H1 (cell line): ENCODE measurements around the gene LYSMD3. TPM values are rescaled to one million over a fixed set of nuclear protein-coding genes. Genes with fewer than 3 reads are reported as not detected.

Experiments
- CTCF ChIA-PET: fragments of 300-600 bp; sonication (Branson Sonifier 250); formaldehyde crosslinking; loops from one replicate; lab custom pipeline; 2021; ENCODE audit not compliant: partially characterized antibody; lab: Charles Lee
- POLR2A ChIA-PET: fragments of 300-600 bp; sonication (Branson Sonifier 250); formaldehyde crosslinking; loops from one replicate; lab custom pipeline; 2021; ENCODE audit warnings: inconsistent platforms; ENCODE audit not compliant: partially characterized antibody; lab: Charles Lee
- DNase-seq, 2 experiments: peaks; one replicate each; pipeline versions ENCODE4 v3.0.0 to v3.0.0-alpha.2; 2010 to 2022; ENCODE audit warnings: low spot score in 2 of 2, low read depth in 1 of 2, mixed read lengths in 1 of 2
- FAIRE-seq: peaks from 2 replicates; lab custom pipeline; 2011; peaks lifted over from hg19 to GRCh38; lab: Jason Lieb, UNC
- H2AFZ ChIP-seq: 2 replicates; pipeline ENCODE4 v1.8.1; 2012; ENCODE audit warnings: low read length, inconsistent platforms
- H2AK5ac ChIP-seq: 2 replicates; pipeline ENCODE4 v1.6.1; 2013; ENCODE audit warnings: low read depth, low read length
- H2BK120ac ChIP-seq: replicated peaks from 2 replicates; pipeline ENCODE3; 2013; ENCODE audit warnings: low read depth, low read length, inconsistent platforms
- H2BK12ac ChIP-seq: 2 replicates; pipeline ENCODE4 v1.6.1; 2013; ENCODE audit warnings: low read depth, low read length
- H2BK15ac ChIP-seq: 2 replicates; pipeline ENCODE4 v1.6.1; 2013; ENCODE audit warnings: low read length
- H2BK20ac ChIP-seq: 2 replicates; pipeline ENCODE4 v1.6.1; 2013; ENCODE audit warnings: low read length
- H2BK5ac ChIP-seq: 2 replicates; pipeline ENCODE4 v1.6.1; 2013; ENCODE audit warnings: low read depth, low read length
- H3K14ac ChIP-seq: 2 replicates; pipeline ENCODE4 v1.6.1; 2013; ENCODE audit warnings: inconsistent platforms; ENCODE audit not compliant: insufficient read length
- H3K18ac ChIP-seq: 2 replicates; pipeline ENCODE4 v1.6.1; 2013; ENCODE audit warnings: low read length; ENCODE audit errors: extremely low read depth
- H3K23ac ChIP-seq: 2 replicates; pipeline ENCODE4 v1.6.1; 2013; ENCODE audit warnings: inconsistent platforms; ENCODE audit not compliant: insufficient read length
- H3K23me2 ChIP-seq: 2 replicates; pipeline ENCODE4 v1.6.1; 2013; ENCODE audit warnings: low read depth, low read length
- H3K27ac ChIP-seq: 2 replicates; pipeline ENCODE4 v1.6.1; 2011; ENCODE audit warnings: low read depth, low read length, inconsistent platforms
- H3K27me3 ChIP-seq, 4 experiments: replicated peaks in 1 of 4; 1 replicate in 1 of 4; 2 replicates in 3 of 4; pipeline versions ENCODE4 v1.6.1 to v1.8.1; 2011 to 2013; ENCODE audit warnings: low read length in 3 of 4, mild to moderate bottlenecking in 3 of 4, inconsistent platforms in 2 of 4, mixed read lengths in 2 of 4, moderate library complexity in 1 of 4; ENCODE audit not compliant: control insufficient read depth in 3 of 4, insufficient read depth in 3 of 4; ENCODE audit errors: extremely low read depth in 1 of 4
- H3K36me3 ChIP-seq, 4 experiments: 2 replicates each; pipeline versions ENCODE4 v1.6.1 to v1.8.1; 2011 to 2013; ENCODE audit warnings: mild to moderate bottlenecking in 4 of 4, low read length in 3 of 4, moderate library complexity in 2 of 4, control low read depth in 1 of 4, inconsistent platforms in 1 of 4; ENCODE audit not compliant: insufficient read depth in 4 of 4, control insufficient read depth in 2 of 4
- H3K4ac ChIP-seq: replicated peaks from 2 replicates; pipeline ENCODE3; 2013; ENCODE audit warnings: low read length, low read depth, mixed read lengths, inconsistent platforms; ENCODE audit not compliant: insufficient read length
- H3K4me1 ChIP-seq, 4 experiments: replicated peaks in 1 of 4; 1 replicate in 1 of 4; 2 replicates in 3 of 4; pipeline versions ENCODE4 v1.6.1 to v1.8.1; 2011 to 2013; ENCODE audit warnings: low read length in 3 of 4, inconsistent platforms in 2 of 4, mixed read lengths in 1 of 4; ENCODE audit not compliant: insufficient read depth in 4 of 4, control insufficient read depth in 3 of 4
- H3K4me2 ChIP-seq, 2 experiments: 2 replicates each; pipeline versions ENCODE4 v1.6.1 to v1.8.1; 2011 to 2013; ENCODE audit warnings: low read depth in 2 of 2, low read length in 2 of 2, control low read depth in 1 of 2, inconsistent platforms in 1 of 2, mild to moderate bottlenecking in 1 of 2; ENCODE audit not compliant: insufficient read depth in 1 of 2
- H3K4me3 ChIP-seq, 4 experiments: fragments of 200-600, 300-600 bp in 1 of 4; sonication (generic), shearing (Covaris generic), sonication (Bioruptor Twin) in 1 of 4; 2 replicates each; pipeline versions ENCODE4 v1.5.1 to v1.8.1; 2011 to 2016; ENCODE audit warnings: low read length in 4 of 4, low read depth in 3 of 4, control low read depth in 2 of 4, inconsistent platforms in 2 of 4, mild to moderate bottlenecking in 2 of 4, mixed read lengths in 1 of 4, moderate library complexity in 1 of 4; ENCODE audit not compliant: insufficient read depth in 2 of 4; ENCODE audit errors: extremely low read depth in 1 of 4
- H3K56ac ChIP-seq: replicated peaks from 2 replicates; pipeline ENCODE3; 2013; ENCODE audit warnings: low read depth, mild to moderate bottlenecking, mixed read lengths, low read length, inconsistent platforms; ENCODE audit not compliant: insufficient read length
- H3K79me1 ChIP-seq: 2 replicates; pipeline ENCODE4 v1.6.1; 2013; ENCODE audit warnings: low read depth, low read length, control low read depth
- H3K79me2 ChIP-seq, 2 experiments: 2 replicates each; pipeline versions ENCODE4 v1.6.1 to v1.8.1; 2012 to 2013; ENCODE audit warnings: low read length in 2 of 2, mild to moderate bottlenecking in 2 of 2, inconsistent platforms in 1 of 2; ENCODE audit not compliant: insufficient read depth in 2 of 2, control insufficient read depth in 1 of 2
- H3K9ac ChIP-seq, 4 experiments: replicated peaks in 1 of 4; 1 replicate in 1 of 4; 2 replicates in 3 of 4; pipeline versions ENCODE4 v1.6.1 to v1.8.1; 2011 to 2013; ENCODE audit warnings: low read depth in 3 of 4, low read length in 3 of 4, control low read depth in 2 of 4, mild to moderate bottlenecking in 2 of 4, moderate library complexity in 2 of 4, inconsistent platforms in 1 of 4; ENCODE audit errors: extremely low read depth in 1 of 4
- H3K9me3 ChIP-seq, 2 experiments: 2 replicates each; pipeline versions ENCODE4 v1.6.1 to v1.8.1; 2012 to 2013; ENCODE audit warnings: mild to moderate bottlenecking in 2 of 2, moderate library complexity in 2 of 2, control low read depth in 1 of 2, inconsistent platforms in 1 of 2, low read depth in 1 of 2, low read length in 1 of 2, mixed read lengths in 1 of 2; ENCODE audit not compliant: insufficient read depth in 2 of 2
- H4K20me1 ChIP-seq, 2 experiments: replicated peaks in 1 of 2; 2 replicates each; pipeline versions ENCODE3 to v1.8.1; 2011 to 2013; ENCODE audit warnings: inconsistent platforms in 2 of 2, low read length in 2 of 2, mild to moderate bottlenecking in 1 of 2; ENCODE audit not compliant: insufficient read depth in 2 of 2, control insufficient read depth in 1 of 2
- H4K5ac ChIP-seq: 2 replicates; pipeline ENCODE4 v1.6.1; 2013; ENCODE audit warnings: low read length, low read depth, mixed read lengths, inconsistent platforms; ENCODE audit not compliant: insufficient read length
- H4K8ac ChIP-seq: 2 replicates; pipeline ENCODE4 v1.8.0; 2013; ENCODE audit warnings: mild to moderate bottlenecking, moderate library complexity, low read length, inconsistent platforms; ENCODE audit not compliant: insufficient read depth; ENCODE audit errors: extremely low read depth
- H4K91ac ChIP-seq: replicated peaks from 2 replicates; pipeline ENCODE3; 2013; ENCODE audit warnings: low read length, mixed read lengths, inconsistent platforms; ENCODE audit not compliant: insufficient read length
- BCL11A ChIP-seq, 2 experiments: IDR thresholded peaks; one replicate each; pipeline ENCODE4 v1.6.1; 2011; ENCODE audit warnings: low read depth in 2 of 2, low read length in 2 of 2, mild to moderate bottlenecking in 2 of 2
- CHD2 ChIP-seq: IDR thresholded peaks from 2 replicates; pipeline ENCODE4 v1.6.1; 2012; ENCODE audit warnings: low read length, improper control_type of control experiment
- CTCF ChIP-seq, 3 experiments: IDR thresholded peaks; 1 replicate in 2 of 3; 2 replicates in 1 of 3; pipeline versions ENCODE4 v1.5.1 to v1.6.1; 2011; ENCODE audit warnings: low read length in 3 of 3, mild to moderate bottlenecking in 3 of 3, inconsistent platforms in 2 of 3, low read depth in 1 of 3, moderate library complexity in 1 of 3; ENCODE audit not compliant: insufficient read depth in 1 of 3; ENCODE audit errors: control extremely low read depth in 1 of 3
- EZH2 ChIP-seq: fragments of 200-600 bp; sonication (generic); IDR thresholded peaks from 2 replicates; pipeline ENCODE4 v1.7.1; 2012; ENCODE audit warnings: low read depth, mild to moderate bottlenecking, moderate library complexity, low read length, inconsistent platforms; ENCODE audit not compliant: severe bottlenecking
- KDM1A ChIP-seq: fragments of 200-600, 300-600 bp; sonication (generic); IDR thresholded peaks from 2 replicates; pipeline ENCODE4 v1.7.1; 2016; ENCODE audit warnings: mild to moderate bottlenecking, low read length, borderline replicate concordance
- POLR2AphosphoS5 ChIP-seq: IDR thresholded peaks from 2 replicates; pipeline ENCODE4 v1.6.1; 2011; ENCODE audit warnings: low read depth, low read length
- RBBP5 ChIP-seq: IDR thresholded peaks from 2 replicates; pipeline ENCODE4 v1.7.1; 2012; ENCODE audit warnings: low read depth, mild to moderate bottlenecking, inconsistent platforms, low read length, moderate library complexity, borderline replicate concordance
- SIN3A ChIP-seq, 2 experiments: IDR thresholded peaks in 1 of 2; conservative IDR thresholded peaks in 1 of 2; 2 replicates each; pipeline ENCODE4 v1.6.1; 2011 to 2012; ENCODE audit warnings: low read length in 2 of 2, improper control_type of control experiment in 1 of 2, low read depth in 1 of 2, mild to moderate bottlenecking in 1 of 2
- SIRT6 ChIP-seq: IDR thresholded peaks from one replicate; pipeline ENCODE4 v1.7.1; 2012; ENCODE audit warnings: low read length, inconsistent platforms
- SP2 ChIP-seq: IDR thresholded peaks from 2 replicates; pipeline ENCODE4 v1.6.1; 2012; ENCODE audit warnings: mild to moderate bottlenecking, low read length, inconsistent platforms
- TAF7 ChIP-seq: optimal IDR thresholded peaks from 2 replicates; pipeline ENCODE3; 2011; ENCODE audit warnings: low read depth, mild to moderate bottlenecking, inconsistent platforms, low read length, moderate library complexity, borderline replicate concordance
- WGBS, 2 experiments: shearing (Covaris generic) in 1 of 2; methylation state at CpG; one replicate each; pipeline versions ENCODE4 v1.1.6 to v1.1.7; 2013 to 2015; ENCODE audit warnings: low lambda C conversion rate in 2 of 2, mixed read lengths in 2 of 2, inconsistent platforms in 1 of 2, low coverage in 1 of 2, missing lambda C conversion rate in 1 of 2; ENCODE audit not compliant: insufficient replicate concordance in 2 of 2, insufficient coverage in 1 of 2, insufficient read length in 1 of 2; ENCODE audit errors: extremely low coverage in 1 of 2, missing lambda C conversion rate in 1 of 2; 5-methylcytosine and 5-hydroxymethylcytosine counted together
- polyA plus RNA-seq, 7 experiments: library from polyadenylated mRNA; depleted of rRNA in 3 of 7; stranded (reverse) in 5 of 7; unstranded in 2 of 7; fragments of >200 nt in 5 of 7; fragments of 200-250 nt in 2 of 7; gene quantifications; 1 replicate in 5 of 7; 2 replicates in 1 of 7; 4 replicates in 1 of 7; pipeline versions ENCODE4 v1.2.1 to v1.2.3, GENCODE V29; 2011 to 2013; ENCODE audit warnings: missing spikeins in 2 of 7, mixed read lengths in 2 of 7
- total RNA-seq: library from RNA; stranded (reverse); fragmentation: NEBNext Ultra II Directional; extraction: Animal tissue kit (Norgen Biotek cat#: 25700); gene quantifications from 2 replicates; pipeline ENCODE4 v1.2.1, GENCODE V29; 2021

LYSMD3 gene
- total and polyA plus RNA-seq, 2 of the 8 experiments (the other 6 are each of a cell fraction or from before 2014, with no cell fraction given), result 3.7 to 14.9 TPM

- no peak overlapping the region for H2BK20ac ChIP-seq
- no peak overlapping the region for H3K4me3 ChIP-seq
- CTCF ChIA-PET, result interaction anchor here (0.6 kb wide), 1 partner anchor 10 kb away, joined by 3 read pairs; no protein-coding TSS in a partner anchor
- no peak overlapping the region for H2AK5ac ChIP-seq
- H3K79me2 ChIP-seq, result no peaks in the 10 kb centered on the region
- no peak overlapping the region for H2BK15ac ChIP-seq
- peaks cover 3 to 64% (median 27%) of the 10 kb centered on the region in 4 experiments; a peak in 7 of 8 replicates for H3K36me3 ChIP-seq
- H2BK5ac ChIP-seq, result no peak overlapping the region
- H2AFZ ChIP-seq, result no peak overlapping the region
- H3K9me3 ChIP-seq, result no peaks in the 10 kb centered on the region
- no peak overlapping the region for H2BK120ac ChIP-seq
- H3K14ac ChIP-seq, result no peak overlapping the region
- H2BK12ac ChIP-seq, result no peak overlapping the region
- no peak overlapping the region for H3K27ac ChIP-seq
- no peak overlapping the region for H3K18ac ChIP-seq
- no peaks in the 10 kb centered on the region for H4K20me1 ChIP-seq
- H3K4ac ChIP-seq, result no peak overlapping the region
- no peak overlapping the region for H3K9ac ChIP-seq
- WGBS, 2 experiments, result 90% methylated on average over 1 of the region's 1 CpG; no CpG with 5 or more reads in 1 of the 2 experiments
- no peaks in the 10 kb centered on the region for H3K79me1 ChIP-seq
- H4K5ac ChIP-seq, result no peak overlapping the region
- POLR2A ChIA-PET, result interaction anchor here (0.6 to 0.7 kb wide), 2 partner anchors 26 to 43 kb away, joined by 3 to 4 read pairs; no protein-coding TSS in a partner anchor
- H3K56ac ChIP-seq, result no peak overlapping the region
- no peaks in the 10 kb centered on the region for H3K4me1 ChIP-seq
- peaks cover 0 to 1% (median 0%) of the 10 kb centered on the region in 4 experiments; a peak in 1 of 7 replicates for H3K27me3 ChIP-seq
- H3K4me2 ChIP-seq, result no peak overlapping the region
- no peak for DNase-seq
- no peak overlapping the region for H4K91ac ChIP-seq
- no peak overlapping the region for H3K23ac ChIP-seq
- H3K23me2 ChIP-seq, result no peaks in the 10 kb centered on the region
- no peak for FAIRE-seq
- no peak overlapping the region for H4K8ac ChIP-seq
- TF ChIP-seq TAF7 (no peak), RBBP5 (no peak), CHD2 (no peak), BCL11A (IDR thresholded peaks at IDR 0.05; ENCODE audit: low read depth in 2 of 2, low read length in 2 of 2) (no peak), CTCF (IDR thresholded peaks at IDR 0.05; ENCODE audit: control extremely low read depth in 1 of 3, insufficient read depth in 1 of 3, low read depth in 1 of 3, low read length in 3 of 3) (no peak), SIRT6 (no peak), EZH2 (no peak), SP2 (no peak), KDM1A (no peak), POLR2AphosphoS5 (no peak), SIN3A (conservative IDR thresholded peaks at IDR 0.05 in 1 of 2, IDR thresholded peaks at IDR 0.05 in 1 of 2; ENCODE audit: low read depth in 1 of 2, low read length in 2 of 2) (no peak)
Observed at GRCh38 chr5:90503596-90503995, 25.8 kb downstream of the LYSMD3 start.
